H1 (cell line): Measurements from ENCODE around the gene MAGIX. TPM values are rescaled to one million over a fixed set of nuclear protein-coding genes. Genes with fewer than 3 reads are reported as not detected.

Experiments
- CTCF ChIA-PET: fragments of 300-600 bp; sonication (Branson Sonifier 250); formaldehyde crosslinking; loops from one replicate; lab custom pipeline; 2021; ENCODE audit not compliant: partially characterized antibody; lab: Charles Lee
- POLR2A ChIA-PET: fragments of 300-600 bp; sonication (Branson Sonifier 250); formaldehyde crosslinking; loops from one replicate; lab custom pipeline; 2021; ENCODE audit warnings: inconsistent platforms; ENCODE audit not compliant: partially characterized antibody; lab: Charles Lee
- DNase-seq, 2 experiments: peaks; one replicate each; pipeline versions ENCODE4 v3.0.0 to v3.0.0-alpha.2; 2010 to 2022; ENCODE audit warnings: low spot score in 2 of 2, low read depth in 1 of 2, mixed read lengths in 1 of 2
- FAIRE-seq: peaks from 2 replicates; lab custom pipeline; 2011; peaks lifted over from hg19 to GRCh38; lab: Jason Lieb, UNC
- H2AFZ ChIP-seq: 2 replicates; pipeline ENCODE4 v1.8.1; 2012; ENCODE audit warnings: low read length, inconsistent platforms
- H2AK5ac ChIP-seq: 2 replicates; pipeline ENCODE4 v1.6.1; 2013; ENCODE audit warnings: low read depth, low read length
- H2BK120ac ChIP-seq: replicated peaks from 2 replicates; pipeline ENCODE3; 2013; ENCODE audit warnings: low read depth, low read length, inconsistent platforms
- H2BK12ac ChIP-seq: 2 replicates; pipeline ENCODE4 v1.6.1; 2013; ENCODE audit warnings: low read depth, low read length
- H2BK15ac ChIP-seq: 2 replicates; pipeline ENCODE4 v1.6.1; 2013; ENCODE audit warnings: low read length
- H2BK20ac ChIP-seq: 2 replicates; pipeline ENCODE4 v1.6.1; 2013; ENCODE audit warnings: low read length
- H2BK5ac ChIP-seq: 2 replicates; pipeline ENCODE4 v1.6.1; 2013; ENCODE audit warnings: low read depth, low read length
- H3K14ac ChIP-seq: 2 replicates; pipeline ENCODE4 v1.6.1; 2013; ENCODE audit warnings: inconsistent platforms; ENCODE audit not compliant: insufficient read length
- H3K18ac ChIP-seq: 2 replicates; pipeline ENCODE4 v1.6.1; 2013; ENCODE audit warnings: low read length; ENCODE audit errors: extremely low read depth
- H3K23ac ChIP-seq: 2 replicates; pipeline ENCODE4 v1.6.1; 2013; ENCODE audit warnings: inconsistent platforms; ENCODE audit not compliant: insufficient read length
- H3K23me2 ChIP-seq: 2 replicates; pipeline ENCODE4 v1.6.1; 2013; ENCODE audit warnings: low read depth, low read length
- H3K27ac ChIP-seq: 2 replicates; pipeline ENCODE4 v1.6.1; 2011; ENCODE audit warnings: low read depth, low read length, inconsistent platforms
- H3K27me3 ChIP-seq, 4 experiments: replicated peaks in 1 of 4; 1 replicate in 1 of 4; 2 replicates in 3 of 4; pipeline versions ENCODE4 v1.6.1 to v1.8.1; 2011 to 2013; ENCODE audit warnings: low read length in 3 of 4, mild to moderate bottlenecking in 3 of 4, inconsistent platforms in 2 of 4, mixed read lengths in 2 of 4, moderate library complexity in 1 of 4; ENCODE audit not compliant: control insufficient read depth in 3 of 4, insufficient read depth in 3 of 4; ENCODE audit errors: extremely low read depth in 1 of 4
- H3K36me3 ChIP-seq, 4 experiments: 2 replicates each; pipeline versions ENCODE4 v1.6.1 to v1.8.1; 2011 to 2013; ENCODE audit warnings: mild to moderate bottlenecking in 4 of 4, low read length in 3 of 4, moderate library complexity in 2 of 4, control low read depth in 1 of 4, inconsistent platforms in 1 of 4; ENCODE audit not compliant: insufficient read depth in 4 of 4, control insufficient read depth in 2 of 4
- H3K4ac ChIP-seq: replicated peaks from 2 replicates; pipeline ENCODE3; 2013; ENCODE audit warnings: low read length, low read depth, mixed read lengths, inconsistent platforms; ENCODE audit not compliant: insufficient read length
- H3K4me1 ChIP-seq, 4 experiments: replicated peaks in 1 of 4; 1 replicate in 1 of 4; 2 replicates in 3 of 4; pipeline versions ENCODE4 v1.6.1 to v1.8.1; 2011 to 2013; ENCODE audit warnings: low read length in 3 of 4, inconsistent platforms in 2 of 4, mixed read lengths in 1 of 4; ENCODE audit not compliant: insufficient read depth in 4 of 4, control insufficient read depth in 3 of 4
- H3K4me2 ChIP-seq, 2 experiments: 2 replicates each; pipeline versions ENCODE4 v1.6.1 to v1.8.1; 2011 to 2013; ENCODE audit warnings: low read depth in 2 of 2, low read length in 2 of 2, control low read depth in 1 of 2, inconsistent platforms in 1 of 2, mild to moderate bottlenecking in 1 of 2; ENCODE audit not compliant: insufficient read depth in 1 of 2
- H3K4me3 ChIP-seq, 4 experiments: fragments of 200-600, 300-600 bp in 1 of 4; sonication (generic), shearing (Covaris generic), sonication (Bioruptor Twin) in 1 of 4; 2 replicates each; pipeline versions ENCODE4 v1.5.1 to v1.8.1; 2011 to 2016; ENCODE audit warnings: low read length in 4 of 4, low read depth in 3 of 4, control low read depth in 2 of 4, inconsistent platforms in 2 of 4, mild to moderate bottlenecking in 2 of 4, mixed read lengths in 1 of 4, moderate library complexity in 1 of 4; ENCODE audit not compliant: insufficient read depth in 2 of 4; ENCODE audit errors: extremely low read depth in 1 of 4
- H3K56ac ChIP-seq: replicated peaks from 2 replicates; pipeline ENCODE3; 2013; ENCODE audit warnings: low read depth, mild to moderate bottlenecking, mixed read lengths, low read length, inconsistent platforms; ENCODE audit not compliant: insufficient read length
- H3K79me1 ChIP-seq: 2 replicates; pipeline ENCODE4 v1.6.1; 2013; ENCODE audit warnings: low read depth, low read length, control low read depth
- H3K79me2 ChIP-seq, 2 experiments: 2 replicates each; pipeline versions ENCODE4 v1.6.1 to v1.8.1; 2012 to 2013; ENCODE audit warnings: low read length in 2 of 2, mild to moderate bottlenecking in 2 of 2, inconsistent platforms in 1 of 2; ENCODE audit not compliant: insufficient read depth in 2 of 2, control insufficient read depth in 1 of 2
- H3K9ac ChIP-seq, 4 experiments: replicated peaks in 1 of 4; 1 replicate in 1 of 4; 2 replicates in 3 of 4; pipeline versions ENCODE4 v1.6.1 to v1.8.1; 2011 to 2013; ENCODE audit warnings: low read depth in 3 of 4, low read length in 3 of 4, control low read depth in 2 of 4, mild to moderate bottlenecking in 2 of 4, moderate library complexity in 2 of 4, inconsistent platforms in 1 of 4; ENCODE audit errors: extremely low read depth in 1 of 4
- H3K9me3 ChIP-seq, 2 experiments: 2 replicates each; pipeline versions ENCODE4 v1.6.1 to v1.8.1; 2012 to 2013; ENCODE audit warnings: mild to moderate bottlenecking in 2 of 2, moderate library complexity in 2 of 2, control low read depth in 1 of 2, inconsistent platforms in 1 of 2, low read depth in 1 of 2, low read length in 1 of 2, mixed read lengths in 1 of 2; ENCODE audit not compliant: insufficient read depth in 2 of 2
- H4K20me1 ChIP-seq, 2 experiments: replicated peaks in 1 of 2; 2 replicates each; pipeline versions ENCODE3 to v1.8.1; 2011 to 2013; ENCODE audit warnings: inconsistent platforms in 2 of 2, low read length in 2 of 2, mild to moderate bottlenecking in 1 of 2; ENCODE audit not compliant: insufficient read depth in 2 of 2, control insufficient read depth in 1 of 2
- H4K5ac ChIP-seq: 2 replicates; pipeline ENCODE4 v1.6.1; 2013; ENCODE audit warnings: low read length, low read depth, mixed read lengths, inconsistent platforms; ENCODE audit not compliant: insufficient read length
- H4K8ac ChIP-seq: 2 replicates; pipeline ENCODE4 v1.8.0; 2013; ENCODE audit warnings: mild to moderate bottlenecking, moderate library complexity, low read length, inconsistent platforms; ENCODE audit not compliant: insufficient read depth; ENCODE audit errors: extremely low read depth
- H4K91ac ChIP-seq: replicated peaks from 2 replicates; pipeline ENCODE3; 2013; ENCODE audit warnings: low read length, mixed read lengths, inconsistent platforms; ENCODE audit not compliant: insufficient read length
- CBX5 ChIP-seq: fragments of 300-800, 300-1000 bp; sonication (generic); IDR thresholded peaks from 2 replicates; pipeline ENCODE4 v1.7.1; 2016; ENCODE audit warnings: antibody characterized with exemption, low read length, low read depth
- NRF1 ChIP-seq: IDR thresholded peaks from 2 replicates; pipeline ENCODE4 v1.6.1; 2011; ENCODE audit warnings: mild to moderate bottlenecking, low read depth, low read length, improper control_type of control experiment
- SAP30 ChIP-seq: fragments of 300-600 bp; sonication (generic); IDR thresholded peaks from 2 replicates; pipeline ENCODE4 v1.7.1; 2012; ENCODE audit warnings: low read length, moderate library complexity, mild to moderate bottlenecking, inconsistent platforms; ENCODE audit not compliant: insufficient read depth, insufficient replicate concordance
- SIRT6 ChIP-seq: IDR thresholded peaks from one replicate; pipeline ENCODE4 v1.7.1; 2012; ENCODE audit warnings: low read length, inconsistent platforms
- SP4 ChIP-seq: IDR thresholded peaks from 2 replicates; pipeline ENCODE4 v1.6.1; 2012; ENCODE audit warnings: low read length, inconsistent platforms
- SUZ12 ChIP-seq: fragments of 200-600 bp; sonication (generic); IDR thresholded peaks from 2 replicates; pipeline ENCODE4 v1.6.1; 2012; ENCODE audit warnings: mild to moderate bottlenecking, inconsistent platforms, low read length, moderate library complexity, mixed read lengths
- WGBS, 2 experiments: shearing (Covaris generic) in 1 of 2; methylation state at CpG; one replicate each; pipeline versions ENCODE4 v1.1.6 to v1.1.7; 2013 to 2015; ENCODE audit warnings: low lambda C conversion rate in 2 of 2, mixed read lengths in 2 of 2, inconsistent platforms in 1 of 2, low coverage in 1 of 2, missing lambda C conversion rate in 1 of 2; ENCODE audit not compliant: insufficient replicate concordance in 2 of 2, insufficient coverage in 1 of 2, insufficient read length in 1 of 2; ENCODE audit errors: extremely low coverage in 1 of 2, missing lambda C conversion rate in 1 of 2; 5-methylcytosine and 5-hydroxymethylcytosine counted together
- polyA plus RNA-seq, 7 experiments: library from polyadenylated mRNA; depleted of rRNA in 3 of 7; stranded (reverse) in 5 of 7; unstranded in 2 of 7; fragments of >200 nt in 5 of 7; fragments of 200-250 nt in 2 of 7; gene quantifications; 1 replicate in 5 of 7; 2 replicates in 1 of 7; 4 replicates in 1 of 7; pipeline versions ENCODE4 v1.2.1 to v1.2.3, GENCODE V29; 2011 to 2013; ENCODE audit warnings: missing spikeins in 2 of 7, mixed read lengths in 2 of 7
- total RNA-seq: library from RNA; stranded (reverse); fragmentation: NEBNext Ultra II Directional; extraction: Animal tissue kit (Norgen Biotek cat#: 25700); gene quantifications from 2 replicates; pipeline ENCODE4 v1.2.1, GENCODE V29; 2021
- TF ChIP-seq, protein P1 (sequence below): IDR thresholded peaks from 2 replicates; pipeline ENCODE4 v1.6.1; 2012; ENCODE audit warnings: inconsistent platforms

Gene MAGIX
- total and polyA plus RNA-seq, 2 of the 8 experiments (the other 6 are each of a cell fraction or from before 2014, with no cell fraction given), result 0.37 to 1.1 TPM

DNA sequence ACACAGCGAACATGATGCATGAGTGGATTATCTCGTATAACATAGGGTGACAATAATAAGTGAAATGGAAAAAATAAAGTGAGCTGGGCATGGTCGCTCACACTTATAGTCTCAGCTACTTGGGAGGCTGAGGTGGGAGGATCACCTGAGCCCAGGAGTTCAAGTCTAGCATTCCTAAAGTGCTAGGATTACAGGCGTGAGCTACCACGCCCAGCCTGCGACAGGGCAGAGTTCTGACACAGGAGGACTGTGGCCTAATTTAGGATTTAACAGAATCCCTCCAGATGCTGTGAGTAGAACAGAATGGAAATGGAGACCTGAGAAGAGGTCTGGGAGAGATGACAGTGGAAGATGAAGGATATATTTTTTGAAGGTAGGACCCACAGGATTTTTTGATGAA, 27.0 kb downstream of the MAGIX start:
- H3K79me2 ChIP-seq, result no peaks in the 10 kb centered on the region
- WGBS, 2 experiments, result 97% methylated on average over 6 of the region's 6 CpGs; no CpG with 5 or more reads in 1 of the 2 experiments
- no peak overlapping the region for H3K4me2 ChIP-seq
- H3K4me1 ChIP-seq, result peaks cover 0 to 6% (median 3%) of the 10 kb centered on the region in 4 experiments; a peak in 4 of 7 replicates
- H3K9ac ChIP-seq, result no peak overlapping the region
- H3K23me2 ChIP-seq, result peaks cover 7% of the 10 kb centered on the region; the same call in 1 of the 2 replicates
- H2BK15ac ChIP-seq, result no peak overlapping the region
- H2BK12ac ChIP-seq, result no peak overlapping the region
- no peak overlapping the region for H3K23ac ChIP-seq
- H2AK5ac ChIP-seq, result no peak overlapping the region
- H4K5ac ChIP-seq, result no peak overlapping the region
- no peaks in the 10 kb centered on the region for H3K36me3 ChIP-seq
- no peak overlapping the region for H4K8ac ChIP-seq
- no peak overlapping the region for H2AFZ ChIP-seq
- H3K4me3 ChIP-seq, result no peak overlapping the region
- DNase-seq (no peak), FAIRE-seq (no peak)
- H3K14ac ChIP-seq, result no peak overlapping the region
- no peaks in the 10 kb centered on the region for H4K20me1 ChIP-seq
- H3K9me3 ChIP-seq, result no peaks in the 10 kb centered on the region
- POLR2A ChIA-PET, result interaction anchor here (1.0 to 1.6 kb wide), 3 partner anchors 9 to 79 kb away, joined by 3 to 10 read pairs (median 3); no protein-coding TSS in a partner anchor
- no peak overlapping the region for H2BK120ac ChIP-seq
- no peak overlapping the region for H3K4ac ChIP-seq
- no peaks in the 10 kb centered on the region for H3K27me3 ChIP-seq
- H4K91ac ChIP-seq, result no peak overlapping the region
- no peak overlapping the region for H3K56ac ChIP-seq
- H3K27ac ChIP-seq, result no peak overlapping the region
- H2BK20ac ChIP-seq, result no peak overlapping the region
- H2BK5ac ChIP-seq, result no peak overlapping the region
- CTCF ChIA-PET, result interaction anchor here (0.8 kb wide), 1 partner anchor 74 kb away, joined by 3 read pairs; no protein-coding TSS in a partner anchor
- no peaks in the 10 kb centered on the region for H3K79me1 ChIP-seq
- TF ChIP-seq SP4, result no peak
- TF ChIP-seq SUZ12, result no peak
- TF ChIP-seq CBX5, result no peak
- TF ChIP-seq, protein P1, sequence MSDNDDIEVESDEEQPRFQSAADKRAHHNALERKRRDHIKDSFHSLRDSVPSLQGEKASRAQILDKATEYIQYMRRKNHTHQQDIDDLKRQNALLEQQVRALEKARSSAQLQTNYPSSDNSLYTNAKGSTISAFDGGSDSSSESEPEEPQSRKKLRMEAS, result no peak
- no peak for TF ChIP-seq SAP30
- TF ChIP-seq SIRT6, result no peak
- TF ChIP-seq NRF1, result no peak
- no peak overlapping the region for H3K18ac ChIP-seq
